ENCODE data around the gene DMD.

GRCh38 chrX:31223817-31224216 lies 1987.5 kb downstream of the DMD start:
- TF ChIP-seq RXRA (IDR thresholded peaks at IDR 0.05; ENCODE audit: insufficient read depth, low read depth, low read length) (no peak), CTCF (IDR thresholded peaks at IDR 0.05; ENCODE audit: control extremely low read depth in 1 of 3, insufficient read depth in 1 of 3, low read depth in 1 of 3, low read length in 3 of 3) (no peak), CHD7 (IDR thresholded peaks at IDR 0.05; ENCODE audit: insufficient replicate concordance, low read length) (no peak), TAF1 (IDR thresholded peaks at IDR 0.05; ENCODE audit: low read depth, low read length) (no peak), YY1 (IDR thresholded peaks at IDR 0.05; ENCODE audit: low read depth, low read length) (no peak), FOSL1 (IDR thresholded peaks at IDR 0.05; ENCODE audit: insufficient read depth, low read depth, low read length) (no peak), POU5F1 (IDR thresholded peaks at IDR 0.05; ENCODE audit: low read depth, low read length) (no peak), EZH2 (IDR thresholded peaks at IDR 0.05; ENCODE audit: low read depth, low read length, severe bottlenecking) (no peak), POLR2A (IDR thresholded peaks at IDR 0.05; ENCODE audit: control extremely low read depth in 1 of 2, low read depth in 2 of 2, low read length in 2 of 2) (no peak), ATF3 (IDR thresholded peaks at IDR 0.05; ENCODE audit: insufficient read depth, low read depth, low read length) (no peak), RAD21 (IDR thresholded peaks at IDR 0.05 in 1 of 2, conservative IDR thresholded peaks at IDR 0.05 in 1 of 2; ENCODE audit: low read depth in 2 of 2, low read length in 2 of 2) (no peak), CHD2 (IDR thresholded peaks at IDR 0.05; ENCODE audit: low read length) (no peak), BRCA1 (IDR thresholded peaks at IDR 0.05; ENCODE audit: low read depth, low read length) (no peak)

Data from H1 (cell line).